SK-N-SH (cell line): ENCODE measurements around the gene ME3.

Experiments used
- EP300 ChIP-seq, 2 experiments: IDR thresholded peaks; 2 replicates each; pipeline versions ENCODE4 v1.4.0 to v1.6.1; 2012; ENCODE audit warnings: borderline replicate concordance in 1 of 2, low read depth in 1 of 2, low read length in 1 of 2
- JUND ChIP-seq: IDR thresholded peaks from 2 replicates; pipeline ENCODE4 v1.4.0; 2012
- MXI1 ChIP-seq: IDR thresholded peaks from 2 replicates; pipeline ENCODE4 v1.6.1; 2012; ENCODE audit warnings: mild to moderate bottlenecking, low read depth, low read length, improper control_type of control experiment
- POLR2AphosphoS5 ChIP-seq: IDR thresholded peaks from 2 replicates; pipeline ENCODE4 v1.6.1; 2012; ENCODE audit warnings: low read depth, low read length
- SMC3 ChIP-seq: IDR thresholded peaks from 2 replicates; pipeline ENCODE4 v1.6.1; 2012; ENCODE audit warnings: low read depth, low read length, improper control_type of control experiment
- TAF1 ChIP-seq: IDR thresholded peaks from 2 replicates; pipeline ENCODE4 v1.6.1; 2012; ENCODE audit warnings: low read depth, mild to moderate bottlenecking, low read length, moderate library complexity, borderline replicate concordance
- TF ChIP-seq, protein P1 (sequence below): fragments of 200-600 bp; sonication (generic); IDR thresholded peaks from 2 replicates; pipeline ENCODE4 v1.6.1; 2017; ENCODE audit warnings: antibody characterized with exemption, mild to moderate bottlenecking, moderate library complexity
- TF ChIP-seq, protein P2 (sequence below): IDR thresholded peaks from 2 replicates; pipeline ENCODE4 v1.4.0; 2012; ENCODE audit warnings: low read depth

DNA sequence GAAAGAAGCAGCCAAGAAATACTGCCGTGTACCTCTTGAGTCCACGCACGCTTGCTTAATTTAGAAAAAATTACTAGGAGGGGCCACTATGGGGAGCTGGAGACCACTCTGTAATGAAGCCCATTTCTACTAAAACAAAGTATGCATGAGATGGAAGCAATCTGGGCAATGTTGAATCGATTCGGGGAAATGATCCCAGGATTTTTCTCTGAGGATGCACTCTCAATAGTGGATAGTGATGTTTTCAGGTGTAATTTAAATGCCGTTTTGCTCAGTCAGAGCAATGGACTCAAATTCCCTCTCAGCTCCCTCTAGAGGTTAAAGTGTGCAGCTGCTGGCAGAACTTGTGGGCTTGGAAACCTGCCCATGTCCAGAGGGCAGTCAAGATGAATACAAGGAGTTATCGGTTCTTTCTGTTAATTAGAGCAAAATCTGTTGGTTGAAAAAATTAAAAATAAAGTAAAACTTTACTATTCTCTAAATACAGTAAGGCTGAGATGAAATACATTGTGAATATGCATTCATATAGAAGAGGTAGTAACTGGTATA lies 64.1 kb downstream of the ME3 start:
- TF ChIP-seq JUND, result no peak
- TF ChIP-seq POLR2AphosphoS5, result no peak
- TF ChIP-seq, protein P1, sequence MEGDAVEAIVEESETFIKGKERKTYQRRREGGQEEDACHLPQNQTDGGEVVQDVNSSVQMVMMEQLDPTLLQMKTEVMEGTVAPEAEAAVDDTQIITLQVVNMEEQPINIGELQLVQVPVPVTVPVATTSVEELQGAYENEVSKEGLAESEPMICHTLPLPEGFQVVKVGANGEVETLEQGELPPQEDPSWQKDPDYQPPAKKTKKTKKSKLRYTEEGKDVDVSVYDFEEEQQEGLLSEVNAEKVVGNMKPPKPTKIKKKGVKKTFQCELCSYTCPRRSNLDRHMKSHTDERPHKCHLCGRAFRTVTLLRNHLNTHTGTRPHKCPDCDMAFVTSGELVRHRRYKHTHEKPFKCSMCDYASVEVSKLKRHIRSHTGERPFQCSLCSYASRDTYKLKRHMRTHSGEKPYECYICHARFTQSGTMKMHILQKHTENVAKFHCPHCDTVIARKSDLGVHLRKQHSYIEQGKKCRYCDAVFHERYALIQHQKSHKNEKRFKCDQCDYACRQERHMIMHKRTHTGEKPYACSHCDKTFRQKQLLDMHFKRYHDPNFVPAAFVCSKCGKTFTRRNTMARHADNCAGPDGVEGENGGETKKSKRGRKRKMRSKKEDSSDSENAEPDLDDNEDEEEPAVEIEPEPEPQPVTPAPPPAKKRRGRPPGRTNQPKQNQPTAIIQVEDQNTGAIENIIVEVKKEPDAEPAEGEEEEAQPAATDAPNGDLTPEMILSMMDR, result peak; percentile 99
- TF ChIP-seq EP300 (IDR thresholded peaks at IDR 0.05; ENCODE audit: borderline replicate concordance in 1 of 2, low read depth in 1 of 2, low read length in 1 of 2), result no peak; a peak in 1 of 4 replicates
- TF ChIP-seq SMC3, result peak; percentile 54
- TF ChIP-seq, protein P2, sequence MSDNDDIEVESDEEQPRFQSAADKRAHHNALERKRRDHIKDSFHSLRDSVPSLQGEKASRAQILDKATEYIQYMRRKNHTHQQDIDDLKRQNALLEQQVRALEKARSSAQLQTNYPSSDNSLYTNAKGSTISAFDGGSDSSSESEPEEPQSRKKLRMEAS, result no peak
- TF ChIP-seq TAF1, result no peak
- no peak for TF ChIP-seq MXI1
